ENCODE measurements around the gene SOHLH1.

Gene SOHLH1

GRCh38 chr9:135736272-135736978, 37.1 kb upstream of the SOHLH1 start:
- TF ChIP-seq MAX (IDR thresholded peaks at IDR 0.05) (no peak), EP300 (IDR thresholded peaks at IDR 0.05; ENCODE audit: borderline replicate concordance) (no peak), ZBTB7A (IDR thresholded peaks at IDR 0.05; ENCODE audit: low read depth) (no peak), CREB1 (IDR thresholded peaks at IDR 0.05; ENCODE audit: low read depth) (no peak), USF1 (IDR thresholded peaks at IDR 0.05) (no peak)

GRCh38 chr9:135734616-135735144, 35.4 kb upstream of the SOHLH1 start:
- TF ChIP-seq CREB1 (IDR thresholded peaks at IDR 0.05; ENCODE audit: low read depth) (no peak), TCF12 (IDR thresholded peaks at IDR 0.05; ENCODE audit: low read depth) (no peak), EP300 (IDR thresholded peaks at IDR 0.05; ENCODE audit: borderline replicate concordance) (no peak), YY1 (IDR thresholded peaks at IDR 0.05; ENCODE audit: low read depth) (no peak), NFIC (IDR thresholded peaks at IDR 0.05) (no peak), REST (IDR thresholded peaks at IDR 0.05; ENCODE audit: low read depth) (no peak), USF1 (IDR thresholded peaks at IDR 0.05) (no peak), FOXM1 (IDR thresholded peaks at IDR 0.05; ENCODE audit: borderline replicate concordance, low read depth) (no peak), EGR1 (IDR thresholded peaks at IDR 0.05) (no peak), CEBPB (IDR thresholded peaks at IDR 0.05) (no peak), ZBTB7A (IDR thresholded peaks at IDR 0.05; ENCODE audit: low read depth) (no peak), RAD21 (IDR thresholded peaks at IDR 0.05; ENCODE audit: low read depth) (no peak), TAF1 (IDR thresholded peaks at IDR 0.05; ENCODE audit: low read depth) (no peak), TEAD4 (IDR thresholded peaks at IDR 0.05) (no peak), MAX (IDR thresholded peaks at IDR 0.05) (no peak)

- TF ChIP-seq REST (IDR thresholded peaks at IDR 0.05; ENCODE audit: low read depth): no peak
- TF ChIP-seq YY1 (IDR thresholded peaks at IDR 0.05; ENCODE audit: low read depth): no peak
- TF ChIP-seq CEBPB (IDR thresholded peaks at IDR 0.05): no peak
- TF ChIP-seq CREB1 (IDR thresholded peaks at IDR 0.05; ENCODE audit: low read depth): no peak
- no peak for TF ChIP-seq EP300 (IDR thresholded peaks at IDR 0.05; ENCODE audit: borderline replicate concordance)
- no peak for TF ChIP-seq TEAD4 (IDR thresholded peaks at IDR 0.05)
- TF ChIP-seq USF1 (IDR thresholded peaks at IDR 0.05): no peak
- TF ChIP-seq NFIC (IDR thresholded peaks at IDR 0.05): no peak
- no peak for TF ChIP-seq FOXM1 (IDR thresholded peaks at IDR 0.05; ENCODE audit: borderline replicate concordance, low read depth)
- TF ChIP-seq MAX (IDR thresholded peaks at IDR 0.05): no peak
- no peak for TF ChIP-seq TAF1 (IDR thresholded peaks at IDR 0.05; ENCODE audit: low read depth)
Observed at GRCh38 chr9:135732569-135733257, 33.4 kb upstream of the SOHLH1 start.

- TF ChIP-seq TCF12 (IDR thresholded peaks at IDR 0.05; ENCODE audit: low read depth) (no peak), EGR1 (IDR thresholded peaks at IDR 0.05) (no peak), CEBPB (IDR thresholded peaks at IDR 0.05) (no peak), CREB1 (IDR thresholded peaks at IDR 0.05; ENCODE audit: low read depth) (no peak), ZBTB7A (IDR thresholded peaks at IDR 0.05; ENCODE audit: low read depth) (no peak), TAF1 (IDR thresholded peaks at IDR 0.05; ENCODE audit: low read depth) (no peak), RAD21 (IDR thresholded peaks at IDR 0.05; ENCODE audit: low read depth) (no peak), NFIC (IDR thresholded peaks at IDR 0.05) (no peak), USF1 (IDR thresholded peaks at IDR 0.05) (no peak)
Observed at GRCh38 chr9:135731454-135731853, 32.2 kb upstream of the SOHLH1 start.
